ENCODE results near the gene RBMS3. TPM values are rescaled to one million over a fixed set of nuclear protein-coding genes. Genes with fewer than 3 reads are reported as not detected.
A peak's percentile ranks its signal among the peaks of the same experiment; 100 is the strongest.

Gene RBMS3
- total RNA-seq, 2 donors from 2014 or later = 31.7 to 45.1 TPM

DNA sequence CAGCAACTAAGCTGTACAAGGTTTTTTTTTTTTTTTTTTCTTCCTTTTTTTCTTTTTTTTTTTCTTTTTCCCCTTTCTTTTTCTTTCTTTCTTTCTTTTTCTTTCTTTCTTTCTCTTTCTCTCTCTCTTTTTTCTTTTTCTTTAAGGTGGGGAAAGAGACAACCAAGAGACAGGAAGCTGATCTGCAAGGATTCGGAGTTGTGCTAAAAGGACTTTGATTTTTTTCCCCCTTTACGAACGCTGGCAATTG is 148 bp downstream of the RBMS3 start:
- WGBS = 3% methylated on average over 3 of the region's 3 CpGs
- Histone ChIP-seq H3K4me1 (replicated peaks) (no peaks in the 10 kb centered on the region), H3K27ac (peak overlapping the region; percentile 78 to 79), H3K36me3 (no peaks in the 10 kb centered on the region), H3K27me3 (replicated peaks; ENCODE audit: insufficient read depth) (no peaks in the 10 kb centered on the region), H3K9me3 (no peaks in the 10 kb centered on the region), H3K4me3 (peak overlapping the region; percentile 36 to 42)
- TF ChIP-seq POLR2A (IDR thresholded peaks at IDR 0.05) (no peak), POLR2AphosphoS5 (IDR thresholded peaks at IDR 0.05) (no peak)
- TF ChIP-seq, protein P1, sequence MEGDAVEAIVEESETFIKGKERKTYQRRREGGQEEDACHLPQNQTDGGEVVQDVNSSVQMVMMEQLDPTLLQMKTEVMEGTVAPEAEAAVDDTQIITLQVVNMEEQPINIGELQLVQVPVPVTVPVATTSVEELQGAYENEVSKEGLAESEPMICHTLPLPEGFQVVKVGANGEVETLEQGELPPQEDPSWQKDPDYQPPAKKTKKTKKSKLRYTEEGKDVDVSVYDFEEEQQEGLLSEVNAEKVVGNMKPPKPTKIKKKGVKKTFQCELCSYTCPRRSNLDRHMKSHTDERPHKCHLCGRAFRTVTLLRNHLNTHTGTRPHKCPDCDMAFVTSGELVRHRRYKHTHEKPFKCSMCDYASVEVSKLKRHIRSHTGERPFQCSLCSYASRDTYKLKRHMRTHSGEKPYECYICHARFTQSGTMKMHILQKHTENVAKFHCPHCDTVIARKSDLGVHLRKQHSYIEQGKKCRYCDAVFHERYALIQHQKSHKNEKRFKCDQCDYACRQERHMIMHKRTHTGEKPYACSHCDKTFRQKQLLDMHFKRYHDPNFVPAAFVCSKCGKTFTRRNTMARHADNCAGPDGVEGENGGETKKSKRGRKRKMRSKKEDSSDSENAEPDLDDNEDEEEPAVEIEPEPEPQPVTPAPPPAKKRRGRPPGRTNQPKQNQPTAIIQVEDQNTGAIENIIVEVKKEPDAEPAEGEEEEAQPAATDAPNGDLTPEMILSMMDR (IDR thresholded peaks at IDR 0.05) = no peak
- intact Hi-C loops (cut with DNase I) = loop anchor here (5.0 to 10.0 kb wide), 6 partner anchors 36 to 366 kb away; no protein-coding TSS in a partner anchor
- no peak for DNase-seq (ENCODE audit: low spot score)

DNA sequence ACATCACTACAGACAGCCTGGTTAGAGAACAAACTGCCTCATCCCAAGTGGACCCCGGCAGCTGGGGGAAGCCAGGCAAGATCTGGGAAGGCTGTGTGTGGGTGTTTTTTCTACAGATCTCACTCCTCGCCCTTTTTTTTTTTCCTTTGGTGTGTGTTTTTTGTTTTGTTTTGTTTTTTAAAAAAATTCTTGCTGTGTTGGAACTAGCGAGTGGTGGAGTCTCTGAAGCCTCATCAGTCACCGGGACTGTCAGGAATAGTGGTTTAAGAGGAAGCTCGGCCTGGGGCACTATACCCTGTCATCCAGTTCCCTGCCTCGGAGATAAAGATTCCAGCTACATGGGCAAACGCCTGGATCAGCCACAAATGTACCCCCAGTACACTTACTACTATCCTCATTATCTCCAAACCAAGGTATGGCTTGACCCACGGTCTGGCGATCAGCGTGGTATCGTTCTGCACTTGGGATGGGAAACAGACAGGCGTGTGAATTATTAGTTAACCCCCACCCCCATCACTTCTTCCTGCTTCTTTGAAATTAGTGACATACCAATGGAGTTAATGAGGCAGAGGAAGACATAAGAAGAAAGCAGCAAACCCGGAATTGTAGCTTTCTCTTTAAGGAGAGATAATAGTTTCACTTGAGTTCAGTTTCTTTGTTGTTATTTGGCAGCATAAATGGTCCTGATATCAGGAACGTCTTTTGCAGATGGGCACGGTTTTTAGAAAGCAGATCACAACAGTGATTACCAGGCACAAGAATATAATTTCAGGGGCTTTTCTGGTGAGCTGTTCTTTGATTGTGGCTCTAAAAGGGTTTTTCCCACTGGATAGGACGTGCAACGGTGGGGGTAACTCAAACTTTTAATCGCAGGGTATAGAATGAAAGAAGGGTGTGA is 722 bp downstream of the RBMS3 start:
- no peaks in the 10 kb centered on the region for H3K9me3 ChIP-seq
- H3K27me3 ChIP-seq (replicated peaks; ENCODE audit: insufficient read depth) = no peaks in the 10 kb centered on the region
- H3K4me1 ChIP-seq (replicated peaks) = no peaks in the 10 kb centered on the region
- WGBS = 2% methylated on average over 18 of the region's 18 CpGs
- TF ChIP-seq POLR2AphosphoS5 (IDR thresholded peaks at IDR 0.05) (no peak), POLR2A (IDR thresholded peaks at IDR 0.05) (no peak)
- TF ChIP-seq, protein P1 (IDR thresholded peaks at IDR 0.05) = no peak
- H3K27ac ChIP-seq = peak overlapping the region; percentile 78 to 79
- intact Hi-C loops (cut with DNase I) = loop anchor here (2.0 to 10.0 kb wide), 7 partner anchors 36 to 479 kb away; no protein-coding TSS in a partner anchor
- DNase-seq (ENCODE audit: low spot score) = peak; percentile 15
- no peaks in the 10 kb centered on the region for H3K36me3 ChIP-seq
- peak overlapping the region; percentile 36 to 42 for H3K4me3 ChIP-seq

DNA sequence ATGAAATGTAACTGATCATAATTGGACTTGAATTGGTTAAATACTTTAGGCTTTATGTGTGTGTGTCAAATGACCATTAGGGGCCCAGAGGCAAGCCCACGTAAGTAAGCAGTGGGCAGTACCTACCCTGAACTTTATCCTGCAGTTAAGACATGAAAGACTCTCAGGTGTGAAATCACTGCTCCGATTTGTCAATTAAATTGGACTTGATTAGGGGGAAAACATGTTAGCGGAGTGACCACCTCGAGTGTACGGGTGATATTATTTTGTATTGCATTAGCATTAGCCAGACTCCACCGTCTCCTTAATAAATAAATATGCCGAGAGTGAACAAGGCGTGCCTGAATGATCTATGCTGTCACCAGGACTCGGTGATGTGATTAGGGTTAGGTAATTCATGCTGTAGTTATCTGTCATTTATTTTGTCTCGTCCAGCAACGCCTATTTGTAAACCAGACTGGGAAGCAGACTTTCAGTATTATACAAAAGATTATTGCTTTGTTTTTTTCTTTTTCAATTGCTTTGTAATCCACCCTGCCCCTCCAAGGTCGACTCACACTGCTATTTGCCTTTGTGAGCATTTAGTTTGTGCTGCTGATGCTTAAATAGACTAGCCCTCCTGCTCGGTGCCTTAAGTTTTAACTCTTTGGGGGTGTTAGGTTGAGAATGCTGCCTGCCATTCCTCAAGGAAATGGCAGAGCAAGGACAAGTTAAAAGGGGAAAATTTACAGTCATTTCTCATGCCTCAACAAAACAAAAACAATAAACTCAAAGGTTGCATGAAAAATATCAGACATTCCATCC is 1.8 kb downstream of the RBMS3 start:
- DNase-seq (ENCODE audit: low spot score) = no peak
- WGBS = 9% methylated on average over 13 of the region's 13 CpGs
- intact Hi-C loops (cut with DNase I) = loop anchor here (2.0 to 10.0 kb wide), 7 partner anchors 35 to 478 kb away; no protein-coding TSS in a partner anchor

DNA sequence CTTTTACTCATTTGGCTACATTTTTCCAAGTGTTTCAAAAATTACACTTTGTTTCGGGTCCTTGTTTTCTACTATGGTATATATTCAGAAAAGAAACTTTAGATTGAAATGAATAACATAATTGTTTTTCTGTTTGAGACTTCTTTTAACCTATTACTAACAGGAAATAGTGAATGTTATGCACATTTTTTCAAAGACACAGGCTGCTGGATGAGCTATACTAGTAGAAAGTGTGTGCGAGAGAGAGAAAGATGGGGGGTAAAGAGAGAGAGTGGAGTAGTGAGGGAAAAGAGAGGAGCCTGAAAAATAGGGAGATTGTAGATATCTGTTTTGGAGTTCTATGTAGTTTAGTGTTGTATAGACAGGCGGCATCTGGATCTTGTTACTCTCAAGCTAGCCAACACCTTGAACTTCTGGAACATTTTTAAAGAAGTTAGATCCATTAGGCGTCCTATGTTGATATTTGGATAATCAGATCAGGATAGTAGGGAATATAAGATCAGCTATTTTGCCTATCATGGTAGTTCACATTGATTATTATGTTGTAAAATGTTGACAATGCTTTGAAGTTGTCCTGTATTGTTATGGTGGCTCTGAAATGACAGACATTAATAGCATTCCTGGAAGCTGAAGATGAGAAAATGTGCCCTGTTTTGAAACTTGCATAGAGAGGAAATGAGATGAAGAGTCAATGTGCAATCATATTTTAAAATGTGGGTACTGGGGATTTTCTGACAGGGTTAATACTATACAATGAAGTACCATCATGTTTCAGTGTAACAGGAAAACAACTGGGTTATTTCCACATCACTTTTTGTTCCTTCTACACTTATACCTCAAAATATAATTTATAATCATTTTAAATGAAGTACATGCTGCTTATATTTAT is 2.6 kb downstream of the RBMS3 start:
- 15% methylated on average over 4 of the region's 4 CpGs for WGBS

More for the DNA sequence above, 1.8 kb downstream of the RBMS3 start:
- H3K36me3 ChIP-seq = no peaks in the 10 kb centered on the region
- H3K4me3 ChIP-seq = peak overlapping the region; percentile 36 to 42
- no peaks in the 10 kb centered on the region for H3K27me3 ChIP-seq (replicated peaks; ENCODE audit: insufficient read depth)
- H3K4me1 ChIP-seq (replicated peaks) = no peaks in the 10 kb centered on the region
- H3K9me3 ChIP-seq = no peaks in the 10 kb centered on the region
- H3K27ac ChIP-seq = peak overlapping the region; percentile 78 to 79
- TF ChIP-seq POLR2A (IDR thresholded peaks at IDR 0.05) (no peak), POLR2AphosphoS5 (IDR thresholded peaks at IDR 0.05) (peak; percentile 7)

More for the DNA sequence above, 2.6 kb downstream of the RBMS3 start:
- no peaks in the 10 kb centered on the region for H3K9me3 ChIP-seq
- no peaks in the 10 kb centered on the region for H3K4me1 ChIP-seq (replicated peaks)
- no peaks in the 10 kb centered on the region for H3K36me3 ChIP-seq
- peak overlapping the region; percentile 36 to 42 for H3K4me3 ChIP-seq
- no peak for TF ChIP-seq POLR2AphosphoS5 (IDR thresholded peaks at IDR 0.05)
- no peak for TF ChIP-seq POLR2A (IDR thresholded peaks at IDR 0.05)
- TF ChIP-seq, protein P1 (IDR thresholded peaks at IDR 0.05) = no peak
- H3K27me3 ChIP-seq (replicated peaks; ENCODE audit: insufficient read depth) = no peaks in the 10 kb centered on the region
- no peak for DNase-seq (ENCODE audit: low spot score)
- intact Hi-C loops (cut with DNase I) = loop anchor here (2.0 to 10.0 kb wide), 7 partner anchors 34 to 477 kb away; no protein-coding TSS in a partner anchor
- H3K27ac ChIP-seq = peak overlapping the region; percentile 78 to 79
